ENCODE data around the gene SPATA1. TPM values are rescaled to one million over a fixed set of nuclear protein-coding genes. Genes with fewer than 3 reads are reported as not detected.

The SPATA1 gene
- total and polyA plus RNA-seq, 2 donors from 2014 or later = 0.62 to 2.5 TPM

DNA sequence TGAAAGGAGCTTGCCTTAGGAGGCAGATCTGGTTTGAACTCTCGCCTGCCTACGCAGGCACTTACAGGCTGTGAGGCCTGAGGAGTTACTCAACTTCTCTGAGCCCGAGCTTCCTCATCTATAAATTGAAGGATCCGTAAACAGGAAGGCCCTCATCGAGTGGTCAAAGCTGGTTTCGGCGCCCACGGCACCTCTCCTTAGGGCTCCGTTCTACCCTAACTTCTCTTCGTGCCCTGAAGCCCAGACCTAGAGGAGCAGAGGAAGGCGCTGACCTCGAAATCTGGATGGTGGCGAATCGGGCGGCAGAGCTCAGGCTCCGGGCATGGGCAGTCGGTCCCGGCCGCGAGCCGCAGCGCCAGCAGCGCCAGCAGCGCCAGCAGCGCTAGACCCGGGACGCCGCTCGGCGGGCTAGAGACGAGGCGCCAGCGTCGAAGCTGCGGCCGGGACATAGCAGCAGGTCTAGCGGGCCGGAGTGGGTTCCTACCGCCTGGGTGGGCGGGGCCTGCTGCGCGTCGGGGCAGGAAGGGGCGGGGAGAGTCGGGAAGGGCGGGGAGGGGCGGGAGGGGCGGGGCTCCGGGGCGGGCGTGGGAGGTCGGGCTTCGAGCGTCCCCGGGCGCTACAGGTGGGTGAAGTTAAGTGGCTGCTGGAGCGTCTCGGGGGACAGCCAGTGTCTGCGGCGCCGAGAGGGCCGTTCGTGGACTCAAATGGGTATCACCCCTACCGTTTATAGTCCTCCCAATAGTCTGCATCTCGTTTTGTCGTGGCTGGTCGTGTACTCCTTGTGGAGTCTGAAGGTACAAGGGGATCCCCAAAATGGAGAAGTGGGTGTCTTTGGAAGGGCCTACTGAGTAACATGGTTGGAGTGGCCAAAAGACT is 68.0 kb downstream of the SPATA1 start, which contains the start of gene CTBS:
TSS of gene CTBS (minus strand) at position 474 of the 876 bp plus-strand sequence. CDS start at position 449, 25 bp downstream.
- intact Hi-C loops (cut with DNase I) = no loop called here
- Histone ChIP-seq H3K9me3 (ENCODE audit: control insufficient read depth in 2 of 3, insufficient read depth in 1 of 3, low read length in 3 of 3) (no peaks in the 10 kb centered on the region), H3K9ac (ENCODE audit: low read length in 3 of 3) (peak within 1 kb of the TSS; percentile 76 to 98 (median 84)), H3K27me3 (ENCODE audit: control insufficient read depth, insufficient read depth, low read length) (no peaks in the 10 kb centered on the region), H3K4me3 (ENCODE audit: low read length in 3 of 3) (peak within 1 kb of the TSS; percentile 73 to 82 (median 74)), H3K27ac (ENCODE audit: low read depth in 2 of 2, low read length in 2 of 2) (peak within 1 kb of the TSS; percentile 98), H3K36me3 (ENCODE audit: control insufficient read depth in 2 of 3, insufficient read depth in 3 of 3, low read length in 3 of 3) (peaks cover 0 to 1% (median 0%) of the 10 kb centered on the region in 3 donors), H3K4me1 (ENCODE audit: control insufficient read depth in 2 of 3, insufficient read depth in 2 of 3, low read depth in 1 of 3, low read length in 3 of 3) (peaks cover 0 to 3% (median 0%) of the 10 kb centered on the region in 3 donors)
- DNase-seq (peak; percentile 88 to 97 (median 92)), FAIRE-seq (no peak)
- TF ChIP-seq, protein P1, sequence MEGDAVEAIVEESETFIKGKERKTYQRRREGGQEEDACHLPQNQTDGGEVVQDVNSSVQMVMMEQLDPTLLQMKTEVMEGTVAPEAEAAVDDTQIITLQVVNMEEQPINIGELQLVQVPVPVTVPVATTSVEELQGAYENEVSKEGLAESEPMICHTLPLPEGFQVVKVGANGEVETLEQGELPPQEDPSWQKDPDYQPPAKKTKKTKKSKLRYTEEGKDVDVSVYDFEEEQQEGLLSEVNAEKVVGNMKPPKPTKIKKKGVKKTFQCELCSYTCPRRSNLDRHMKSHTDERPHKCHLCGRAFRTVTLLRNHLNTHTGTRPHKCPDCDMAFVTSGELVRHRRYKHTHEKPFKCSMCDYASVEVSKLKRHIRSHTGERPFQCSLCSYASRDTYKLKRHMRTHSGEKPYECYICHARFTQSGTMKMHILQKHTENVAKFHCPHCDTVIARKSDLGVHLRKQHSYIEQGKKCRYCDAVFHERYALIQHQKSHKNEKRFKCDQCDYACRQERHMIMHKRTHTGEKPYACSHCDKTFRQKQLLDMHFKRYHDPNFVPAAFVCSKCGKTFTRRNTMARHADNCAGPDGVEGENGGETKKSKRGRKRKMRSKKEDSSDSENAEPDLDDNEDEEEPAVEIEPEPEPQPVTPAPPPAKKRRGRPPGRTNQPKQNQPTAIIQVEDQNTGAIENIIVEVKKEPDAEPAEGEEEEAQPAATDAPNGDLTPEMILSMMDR (IDR thresholded peaks at IDR 0.05; ENCODE audit: borderline replicate concordance, extremely low read depth, insufficient read depth) = no peak

DNA sequence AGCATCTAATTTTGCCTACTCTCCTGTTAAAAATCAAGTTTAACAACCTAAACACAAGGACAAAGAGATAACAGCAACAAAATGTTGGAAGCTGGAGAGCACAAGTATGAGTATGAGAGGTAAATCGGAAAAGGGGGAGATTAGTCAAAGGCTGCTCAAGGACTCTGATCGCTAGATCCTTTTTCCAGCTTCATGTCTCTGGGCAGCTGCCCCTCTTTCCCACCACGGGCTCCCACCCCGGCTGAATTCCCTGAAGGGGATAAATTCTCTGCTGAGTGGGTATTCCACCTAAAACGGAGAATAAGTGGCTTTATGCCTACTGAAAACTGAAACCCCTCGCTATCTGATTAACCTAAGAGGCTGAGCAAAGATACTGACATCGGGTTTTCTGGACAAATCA is 68.8 kb downstream of the SPATA1 start:
- H3K4me3 ChIP-seq (ENCODE audit: low read length in 3 of 3) = peak overlapping the region; percentile 66 to 82 (median 73)
- FAIRE-seq (no peak), DNase-seq (no peak)
- peak overlapping the region in 1 of 2 donors; percentile 30 for H3K27ac ChIP-seq (ENCODE audit: low read depth in 2 of 2, low read length in 2 of 2)
- intact Hi-C loops (cut with DNase I) = no loop called here
- H3K36me3 ChIP-seq (ENCODE audit: control insufficient read depth in 2 of 3, insufficient read depth in 3 of 3, low read length in 3 of 3) = no peaks in the 10 kb centered on the region
- H3K27me3 ChIP-seq (ENCODE audit: control insufficient read depth, insufficient read depth, low read length) = no peaks in the 10 kb centered on the region
- peaks cover 0 to 3% (median 0%) of the 10 kb centered on the region in 3 donors for H3K4me1 ChIP-seq (ENCODE audit: control insufficient read depth in 2 of 3, insufficient read depth in 2 of 3, low read depth in 1 of 3, low read length in 3 of 3)
- peak overlapping the region in 1 of 3 donors; percentile 21 for H3K9ac ChIP-seq (ENCODE audit: low read length in 3 of 3)
- TF ChIP-seq, protein P1 (IDR thresholded peaks at IDR 0.05; ENCODE audit: borderline replicate concordance, extremely low read depth, insufficient read depth) = no peak
- no peaks in the 10 kb centered on the region for H3K9me3 ChIP-seq (ENCODE audit: control insufficient read depth in 2 of 3, insufficient read depth in 1 of 3, low read length in 3 of 3)

DNA sequence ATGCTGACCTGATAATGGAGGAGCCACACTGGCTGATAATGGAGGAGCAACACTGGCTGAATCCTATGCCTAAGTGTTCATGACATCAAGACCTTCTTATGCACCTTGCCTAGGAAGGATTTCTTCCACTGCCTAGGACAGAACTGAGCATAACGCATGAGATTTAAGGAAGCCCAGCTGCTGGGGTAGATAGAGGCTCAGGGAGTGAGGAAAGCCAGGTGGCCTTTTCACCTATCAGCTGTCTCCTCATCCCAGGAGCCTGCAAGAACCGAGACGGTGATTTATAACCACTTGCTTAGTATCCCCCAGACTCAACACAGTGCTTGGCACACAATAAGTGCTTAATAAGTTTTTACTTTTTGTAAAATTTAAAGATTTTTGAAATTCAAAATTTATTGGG is 75.5 kb downstream of the SPATA1 start:
- no peak overlapping the region for H3K4me3 ChIP-seq (ENCODE audit: low read length in 3 of 3)
- H3K9me3 ChIP-seq (ENCODE audit: control insufficient read depth in 2 of 3, insufficient read depth in 1 of 3, low read length in 3 of 3) = no peaks in the 10 kb centered on the region
- TF ChIP-seq, protein P1 (IDR thresholded peaks at IDR 0.05; ENCODE audit: borderline replicate concordance, extremely low read depth, insufficient read depth) = no peak
- no peaks in the 10 kb centered on the region for H3K27me3 ChIP-seq (ENCODE audit: control insufficient read depth, insufficient read depth, low read length)
- FAIRE-seq (no peak), DNase-seq (no peak)
- no peaks in the 10 kb centered on the region for H3K36me3 ChIP-seq (ENCODE audit: control insufficient read depth in 2 of 3, insufficient read depth in 3 of 3, low read length in 3 of 3)
- H3K27ac ChIP-seq (ENCODE audit: low read depth in 2 of 2, low read length in 2 of 2) = no peak overlapping the region
- no peak overlapping the region for H3K9ac ChIP-seq (ENCODE audit: low read length in 3 of 3)
- intact Hi-C loops (cut with DNase I) = no loop called here
- H3K4me1 ChIP-seq (ENCODE audit: control insufficient read depth in 2 of 3, insufficient read depth in 2 of 3, low read depth in 1 of 3, low read length in 3 of 3) = no peaks in the 10 kb centered on the region

Data from kidney (tissue), 14 donors.